CD4-positive, alpha-beta T cell treated with Interleukin-15 for 1 hour (primary cell): ENCODE data around the gene TNFRSF9.
"Not testable (repeated sequence)": the region's sequence is repeated elsewhere in the genome, so short reads cannot be mapped to it uniquely, and the experiment has no call there.

Source experiments
- DNase-seq: peaks from one replicate; pipeline ENCODE4 v3.0.0-alpha.2; 2020

TNFRSF9 gene

GRCh38 chr1:7940745-7941436, at the start of gene TNFRSF9:
Gene TNFRSF9 (minus strand): TSS chr1:7940839. CDS start chr1:7939994, 845 bp downstream.
- peak; percentile 76 for DNase-seq

- DNase-seq: no peak
Measured at GRCh38 chr1:7989762-7990428, 49.3 kb upstream of the TNFRSF9 start.

GRCh38 chr1:7988576-7988975, 47.9 kb upstream of the TNFRSF9 start:
- DNase-seq: no peak

GRCh38 chr1:7987528-7987927, 46.9 kb upstream of the TNFRSF9 start:
- DNase-seq: no peak

- DNase-seq: no peak
Measured at GRCh38 chr1:7985851-7986612, 45.4 kb upstream of the TNFRSF9 start.

GRCh38 chr1:7984811-7985210, 44.2 kb upstream of the TNFRSF9 start:
- no peak for DNase-seq

- no peak for DNase-seq
Measured at GRCh38 chr1:7983086-7983778, 42.6 kb upstream of the TNFRSF9 start.

GRCh38 chr1:7980984-7981383, 40.3 kb upstream of the TNFRSF9 start:
- DNase-seq: no peak

GRCh38 chr1:7975212-7975865, 34.7 kb upstream of the TNFRSF9 start:
- peak; percentile 25 for DNase-seq

GRCh38 chr1:7973086-7973485, 32.4 kb upstream of the TNFRSF9 start:
- DNase-seq: no peak

GRCh38 chr1:7972285-7972684, 31.6 kb upstream of the TNFRSF9 start:
- DNase-seq: no peak

- DNase-seq: no peak
Measured at GRCh38 chr1:7971024-7971423, 30.4 kb upstream of the TNFRSF9 start.

GRCh38 chr1:7970246-7970645, 29.6 kb upstream of the TNFRSF9 start:
- no peak for DNase-seq

GRCh38 chr1:7967651-7968050, 27.0 kb upstream of the TNFRSF9 start:
- no peak for DNase-seq

GRCh38 chr1:7967196-7967595, 26.6 kb upstream of the TNFRSF9 start:
- no peak for DNase-seq

- no peak for DNase-seq
Measured at GRCh38 chr1:7964476-7964875, 23.8 kb upstream of the TNFRSF9 start.

- not testable (repeated sequence) for DNase-seq
Measured at GRCh38 chr1:7963841-7964240, 23.2 kb upstream of the TNFRSF9 start.

- DNase-seq: not testable (repeated sequence)
Measured at GRCh38 chr1:7963378-7963730, 22.7 kb upstream of the TNFRSF9 start.

GRCh38 chr1:7962636-7963377, 22.2 kb upstream of the TNFRSF9 start:
- DNase-seq: no peak

GRCh38 chr1:7962014-7962335, 21.3 kb upstream of the TNFRSF9 start:
- peak; percentile 55 for DNase-seq

- peak; percentile 99 for DNase-seq
Measured at GRCh38 chr1:7961216-7962013, 20.8 kb upstream of the TNFRSF9 start, which contains the start of gene PARK7. Gene PARK7 (plus strand): TSS chr1:7961711. CDS start chr1:7962786, 1,075 bp downstream.
